Stomach (tissue), 9 donors: ENCODE results near the gene NDUFAF2. TPM values are rescaled to one million over a fixed set of nuclear protein-coding genes. Genes with fewer than 3 reads are reported as not detected.

Source experiments
- DNase-seq, 2 donors: peaks; one replicate each; pipeline versions ENCODE4 v3.0.0 to v3.0.0-alpha.2; 2013 to 2019
- H3K27ac ChIP-seq, 5 donors: fragments of 200-600 bp in 4 of 5; sonication (generic) in 4 of 5; one replicate each; pipeline ENCODE4 v1.5.1; 2013 to 2019; ENCODE audit warnings: mild to moderate bottlenecking in 1 of 5, moderate library complexity in 1 of 5
- H3K27me3 ChIP-seq, 3 donors: fragments of 200-600 bp; sonication (generic); one replicate each; pipeline ENCODE4 v1.5.1; 2017 to 2019; ENCODE audit warnings: mixed run types in 1 of 3
- H3K36me3 ChIP-seq, 4 donors: fragments of 200-600 bp; sonication (generic); 1 replicate in 3 of 4; 2 replicates in 1 of 4; pipeline ENCODE4 v1.5.1; 2016 to 2019
- H3K4me1 ChIP-seq, 4 donors: fragments of 200-600 bp; sonication (generic); one replicate each; pipeline ENCODE4 v1.5.1; 2016 to 2019
- H3K4me3 ChIP-seq, 4 donors: fragments of 200-600 bp; sonication (generic) in 3 of 4; one replicate each; pipeline ENCODE4 v1.5.1; 2016 to 2019; ENCODE audit warnings: mild to moderate bottlenecking in 1 of 4
- H3K9me3 ChIP-seq, 4 donors: fragments of 200-600 bp; sonication (generic); one replicate each; pipeline ENCODE4 v1.5.1; 2016 to 2019
- CTCF ChIP-seq, 7 experiments: fragments of 450-650 bp in 4 of 7; fragments of 200-600 bp in 3 of 7; sonication (generic) in 3 of 7; IDR thresholded peaks; one replicate each; pipeline ENCODE4 v1.5.1; 2016 to 2019; ENCODE audit warnings: antibody characterized with exemption in 7 of 7, control low read depth in 2 of 7, mild to moderate bottlenecking in 1 of 7
- EP300 ChIP-seq: sonication (generic); formaldehyde crosslinking; IDR thresholded peaks from one replicate; pipeline ENCODE4 v1.6.1; 2017; ENCODE audit warnings: antibody characterized with exemption
- POLR2A ChIP-seq, 4 donors: fragments of 450-650 bp; IDR thresholded peaks; one replicate each; pipeline ENCODE4 v1.6.1; 2016; ENCODE audit warnings: antibody characterized with exemption in 4 of 4, control low read depth in 2 of 4, mild to moderate bottlenecking in 1 of 4, moderate library complexity in 1 of 4
- POLR2AphosphoS5 ChIP-seq, 3 donors: sonication (generic); formaldehyde crosslinking; IDR thresholded peaks; one replicate each; pipeline ENCODE4 v1.6.1; 2016; ENCODE audit warnings: antibody characterized with exemption in 3 of 3
- WGBS, 5 donors: extraction: QIAGEN DNeasy Blood & Tissue Kit in 3 of 5; methylation state at CpG; one replicate each; pipeline versions ENCODE4 v1.1.5 to v1.1.7; 2013 to 2018; 5-methylcytosine and 5-hydroxymethylcytosine counted together
- intact Hi-C: fragments of 100-400 bp; cut with DNase I; formaldehyde crosslinking; loops from one replicate; pipeline ENCODE4 v1.15.1; 2023; ENCODE audit warnings: low total_unique reads
- polyA plus RNA-seq, 3 donors: library from polyadenylated mRNA; stranded (reverse); fragments of 200-250 nt; gene quantifications; one replicate each; pipeline ENCODE4 v1.2.3, GENCODE V29; 2013
- total RNA-seq, 5 donors: library from RNA; depleted of rRNA; stranded (reverse); fragments of >200 nt; gene quantifications; one replicate each; pipeline versions ENCODE4 v1.1.0 to v1.2.3, GENCODE V29; 2014 to 2016
- donor health status: healthy with polysubstance abuse.
- donor health status: Bipolar disorder and iron deficiency.
- donor health status: healthy.

The NDUFAF2 gene
- total and polyA plus RNA-seq, 8 donors = 3.5 to 61.9 (median 29.3) TPM

- intact Hi-C loops = no loop called here
- no peak for DNase-seq
- Histone ChIP-seq H3K36me3 (no peaks in the 10 kb centered on the region), H3K27me3 (no peaks in the 10 kb centered on the region), H3K4me1 (no peaks in the 10 kb centered on the region), H3K27ac (no peak overlapping the region), H3K4me3 (no peak overlapping the region), H3K9me3 (no peaks in the 10 kb centered on the region)
- no peak for TF ChIP-seq POLR2A (IDR thresholded peaks at IDR 0.05)
- no peak for TF ChIP-seq CTCF (IDR thresholded peaks at IDR 0.05)
- no peak for TF ChIP-seq EP300
- no peak for TF ChIP-seq POLR2AphosphoS5 (IDR thresholded peaks at IDR 0.05)
Observed at GRCh38 chr5:61148515-61148914, 203.5 kb downstream of the NDUFAF2 start.

GRCh38 chr5:61151893-61152292, 206.9 kb downstream of the NDUFAF2 start:
- intact Hi-C loops = no loop called here
- TF ChIP-seq CTCF (IDR thresholded peaks at IDR 0.05) = no peak

GRCh38 chr5:61159070-61159469, 214.1 kb downstream of the NDUFAF2 start:
- no peak for DNase-seq
- intact Hi-C loops = no loop called here
- TF ChIP-seq POLR2AphosphoS5 (IDR thresholded peaks at IDR 0.05) = no peak
- no peak for TF ChIP-seq CTCF (IDR thresholded peaks at IDR 0.05)
- no peak for TF ChIP-seq POLR2A (IDR thresholded peaks at IDR 0.05)
- no peak for TF ChIP-seq EP300
- Histone ChIP-seq H3K9me3 (no peaks in the 10 kb centered on the region), H3K27ac (no peak overlapping the region), H3K36me3 (peaks cover 9 to 27% (median 21%) of the 10 kb centered on the region in 4 donors), H3K4me1 (peaks cover 18 to 66% (median 41%) of the 10 kb centered on the region in 4 donors), H3K27me3 (no peaks in the 10 kb centered on the region), H3K4me3 (no peak overlapping the region)
- WGBS, 5 donors = 46 to 71% (median 55%) methylated on average over 3 of the region's 3 CpGs

More at GRCh38 chr5:61151893-61152292, 206.9 kb downstream of the NDUFAF2 start:
- Histone ChIP-seq H3K4me1 (peaks cover 0 to 7% (median under 1%) of the 10 kb centered on the region in 4 donors), H3K27ac (no peak overlapping the region), H3K27me3 (no peaks in the 10 kb centered on the region), H3K4me3 (no peak overlapping the region), H3K9me3 (no peaks in the 10 kb centered on the region), H3K36me3 (peaks cover 0 to 5% (median 0%) of the 10 kb centered on the region in 4 donors)
- no peak for DNase-seq
- WGBS, 5 donors = 79 to 89% (median 86%) methylated on average over 2 of the region's 2 CpGs

GRCh38 chr5:61159836-61160235, 214.8 kb downstream of the NDUFAF2 start:
- 39 to 54% (median 45%) methylated on average over 4 of the region's 4 CpGs for WGBS, 5 donors
- no peak for TF ChIP-seq CTCF (IDR thresholded peaks at IDR 0.05)
- Histone ChIP-seq H3K27ac (no peak overlapping the region), H3K4me1 (peaks cover 18 to 69% (median 43%) of the 10 kb centered on the region in 4 donors), H3K36me3 (peaks cover 9 to 27% (median 21%) of the 10 kb centered on the region in 4 donors), H3K9me3 (no peaks in the 10 kb centered on the region), H3K27me3 (no peaks in the 10 kb centered on the region), H3K4me3 (no peak overlapping the region)
- no peak for DNase-seq
- intact Hi-C loops = no loop called here
